ENCODE results near the gene CARD11. TPM values are rescaled to one million over a fixed set of nuclear protein-coding genes. Genes with fewer than 3 reads are reported as not detected.

CARD11 gene
- total RNA-seq, 1 donor from 2014 or later = 9.3 TPM

GRCh38 chr7:2981103-2981480 lies 62.6 kb downstream of the CARD11 start:
- H3K4me1 Mint-ChIP-seq = peaks cover 2% of the 10 kb centered on the region
- no peak overlapping the region for H3K27ac Mint-ChIP-seq
- no peak overlapping the region for H3K4me3 Mint-ChIP-seq
- TF ChIP-seq CTCF (IDR thresholded peaks at IDR 0.05; ENCODE audit: unreplicated experiment) = no peak
- no peaks in the 10 kb centered on the region for H3K9me3 Mint-ChIP-seq
- no peak for DNase-seq (ENCODE audit: low spot score in 2 of 2, unreplicated experiment in 2 of 2)
- no peaks in the 10 kb centered on the region for H3K27me3 Mint-ChIP-seq (ENCODE audit: low read depth)
- no peaks in the 10 kb centered on the region for H3K36me3 Mint-ChIP-seq

- Mint-ChIP-seq H3K36me3 (no peaks in the 10 kb centered on the region), H3K27ac (no peak overlapping the region), H3K4me1 (peaks cover 2% of the 10 kb centered on the region), H3K27me3 (ENCODE audit: low read depth) (no peaks in the 10 kb centered on the region), H3K9me3 (no peaks in the 10 kb centered on the region), H3K4me3 (no peak overlapping the region)
- no peak for TF ChIP-seq CTCF (IDR thresholded peaks at IDR 0.05; ENCODE audit: unreplicated experiment)
- no peak for DNase-seq (ENCODE audit: low spot score in 2 of 2, unreplicated experiment in 2 of 2)
Observed at GRCh38 chr7:2980401-2981102, 63.1 kb downstream of the CARD11 start.

GRCh38 chr7:2979951-2980350 lies 63.7 kb downstream of the CARD11 start:
- Mint-ChIP-seq H3K4me3 (no peak overlapping the region), H3K27ac (no peak overlapping the region), H3K4me1 (peaks cover 2% of the 10 kb centered on the region)

GRCh38 chr7:2979201-2979631 lies 64.5 kb downstream of the CARD11 start:
- Mint-ChIP-seq H3K36me3 (no peaks in the 10 kb centered on the region), H3K27me3 (ENCODE audit: low read depth) (no peaks in the 10 kb centered on the region), H3K27ac (no peak overlapping the region), H3K4me3 (no peak overlapping the region), H3K4me1 (peaks cover 2% of the 10 kb centered on the region), H3K9me3 (no peaks in the 10 kb centered on the region)
- no peak for DNase-seq (ENCODE audit: low spot score in 2 of 2, unreplicated experiment in 2 of 2)
- TF ChIP-seq CTCF (IDR thresholded peaks at IDR 0.05; ENCODE audit: unreplicated experiment) = no peak

More at GRCh38 chr7:2979951-2980350, 63.7 kb downstream of the CARD11 start:
- Mint-ChIP-seq H3K27me3 (ENCODE audit: low read depth) (no peaks in the 10 kb centered on the region), H3K9me3 (no peaks in the 10 kb centered on the region), H3K36me3 (no peaks in the 10 kb centered on the region)
- no peak for DNase-seq (ENCODE audit: low spot score in 2 of 2, unreplicated experiment in 2 of 2)
- no peak for TF ChIP-seq CTCF (IDR thresholded peaks at IDR 0.05; ENCODE audit: unreplicated experiment)

- H3K9me3 Mint-ChIP-seq = no peaks in the 10 kb centered on the region
- H3K27ac Mint-ChIP-seq = no peak overlapping the region
- H3K36me3 Mint-ChIP-seq = no peaks in the 10 kb centered on the region
- H3K4me1 Mint-ChIP-seq = no peaks in the 10 kb centered on the region
- no peaks in the 10 kb centered on the region for H3K27me3 Mint-ChIP-seq (ENCODE audit: low read depth)
- TF ChIP-seq CTCF (IDR thresholded peaks at IDR 0.05; ENCODE audit: unreplicated experiment) = no peak
- H3K4me3 Mint-ChIP-seq = peak overlapping the region; percentile 5
- DNase-seq (ENCODE audit: low spot score in 2 of 2, unreplicated experiment in 2 of 2) = no peak
Observed at GRCh38 chr7:2978408-2978807, 65.3 kb downstream of the CARD11 start.
